ENCODE results near the gene MRFAP1. TPM values are rescaled to one million over a fixed set of nuclear protein-coding genes. Genes with fewer than 3 reads are reported as not detected.

MRFAP1 gene
- total and polyA plus RNA-seq, 2 of the 4 experiments (the other 2 are of a cell fraction) = 65.4 to 268 TPM

- intact Hi-C loops (cut with micrococcal nuclease) = loop anchor here (2.0 kb wide), 2 partner anchors 67 to 75 kb away; partner anchors contain the start of genes BLOC1S4 and MRFAP1L1
- H3K14ac ChIP-seq (replicated peaks; ENCODE audit: low read depth, low read length) = peak overlapping the region; percentile 95
- H3K9me3 ChIP-seq (ENCODE audit: control insufficient read depth, insufficient read depth, low read length) = no peaks in the 10 kb centered on the region
- H3K4me3 ChIP-seq (ENCODE audit: insufficient read depth, low read depth, low read length) = peak overlapping the region; percentile 82
- TF ChIP-seq RCOR1 (IDR thresholded peaks at IDR 0.05; ENCODE audit: insufficient replicate concordance, low read length) (no peak), MXI1 (IDR thresholded peaks at IDR 0.05; ENCODE audit: borderline replicate concordance, low read depth, low read length) (peak; percentile 69; the same call in 1 of the 2 replicates), NFE2L2 (IDR thresholded peaks at IDR 0.05; ENCODE audit: low read depth, low read length) (no peak), MAZ (IDR thresholded peaks at IDR 0.05; ENCODE audit: borderline replicate concordance, low read depth, low read length) (peak; percentile 25; the same call in 1 of the 2 replicates), ELK1 (IDR thresholded peaks at IDR 0.05; ENCODE audit: borderline replicate concordance, low read depth, low read length) (no peak), CTCF (conservative IDR thresholded peaks at IDR 0.05; ENCODE audit: low read depth, low read length) (no peak), FOS (IDR thresholded peaks at IDR 0.05; ENCODE audit: low read depth, low read length) (no peak), SMC3 (IDR thresholded peaks at IDR 0.05; ENCODE audit: low read depth, low read length) (no peak)
- peak overlapping the region; percentile 71 for H4K91ac ChIP-seq (ENCODE audit: insufficient read depth, low read depth, low read length)
- peaks cover 10% of the 10 kb centered on the region for H3K4me1 ChIP-seq (ENCODE audit: control insufficient read depth, insufficient read depth, low read length)
- peak overlapping the region; percentile 91 for H3K27ac ChIP-seq (ENCODE audit: insufficient read depth, low read length)
- WGBS, 2 experiments (ENCODE audit: extremely low coverage in 2 of 2, insufficient read length in 1 of 2) = 3% methylated on average over 21 of the region's 50 CpGs; no CpG with 5 or more reads in 1 of the 2 experiments
- H2BK20ac ChIP-seq (ENCODE audit: low read depth, low read length) = no peak overlapping the region
- peak overlapping the region; percentile 98 for H3K56ac ChIP-seq (ENCODE audit: extremely low read depth, insufficient read depth, low read length)
- peak overlapping the region; percentile 98 for H3K23ac ChIP-seq (ENCODE audit: low read depth, low read length)
- H3K18ac ChIP-seq (ENCODE audit: low read depth, low read length) = no peak overlapping the region; the same call in 1 of the 2 replicates
- no peak overlapping the region for H2BK120ac ChIP-seq (ENCODE audit: low read depth, low read length)
- H4K8ac ChIP-seq (ENCODE audit: low read depth in 2 of 2, low read length in 2 of 2) = peak overlapping the region; percentile 74 to 95; a peak in 3 of 4 replicates
- dilution Hi-C loops (cut with HindIII; ENCODE audit: low sequenced_read_pairs, unreplicated experiment) = no loop called here
- H3K27me3 ChIP-seq (ENCODE audit: control insufficient read depth, insufficient read depth, low read length) = no peaks in the 10 kb centered on the region
- H3K4me2 ChIP-seq (ENCODE audit: low read depth, low read length) = peak overlapping the region; percentile 99
- BruUV-seq (replicated peaks) = no TSS peak
- H2AK5ac ChIP-seq (ENCODE audit: low read depth, low read length) = peak overlapping the region; percentile 82
- ChIA-PET CTCF (no interaction called here), POLR2A (ENCODE audit: unreplicated experiment) (no interaction called here)
- DNase-seq = peak; percentile 42
- H2BK5ac ChIP-seq (ENCODE audit: low read depth, low read length, poor library complexity, severe bottlenecking) = peak overlapping the region; percentile 81
- peak overlapping the region; percentile 97 for H3K9ac ChIP-seq (ENCODE audit: low read depth, low read length)
- ATAC-seq (ENCODE audit: low read depth) = peak; percentile 49
- peak overlapping the region; percentile 60 for H4K5ac ChIP-seq (ENCODE audit: low read depth, low read length)
- H3K36me3 ChIP-seq (ENCODE audit: control insufficient read depth, insufficient read depth, low read length) = peaks cover 13% of the 10 kb centered on the region
- H2AFZ ChIP-seq (replicated peaks; ENCODE audit: low read length, poor library complexity) = peak overlapping the region; percentile 98
- peaks cover 13% of the 10 kb centered on the region for H3K9me1 ChIP-seq (ENCODE audit: insufficient read depth, low read length)
- H4K20me1 ChIP-seq (ENCODE audit: insufficient read depth, low read length) = peaks cover 35% of the 10 kb centered on the region
- H3K79me1 ChIP-seq (ENCODE audit: low read depth in 1 of 2, low read length in 2 of 2) = peaks cover 12 to 41% of the 10 kb centered on the region in 2 experiments
- in situ Hi-C loops (cut with MboI; ENCODE audit: low sequenced_read_pairs) = no loop called here
- H3K4ac ChIP-seq (ENCODE audit: low read depth, low read length) = peak overlapping the region; percentile 92
- no peak overlapping the region for H2BK15ac ChIP-seq (ENCODE audit: low read depth, low read length)
- H2AK9ac ChIP-seq (replicated peaks; ENCODE audit: low read depth, low read length, poor library complexity) = peak overlapping the region; percentile 85
Observed at GRCh38 chr4:6641164-6641970, 882 bp downstream of the MRFAP1 start.
